GM21723 (cell line): ENCODE data around the gene ECEL1.
"Not testable (repeated sequence)": the region's sequence is repeated elsewhere in the genome, so short reads cannot be mapped to it uniquely, and the experiment has no call there.

Experiments used
- ATAC-seq: cut with Tn5 transposase; IDR thresholded peaks from one replicate; pipeline ENCODE4 v1.9.1; 2021; ENCODE audit warnings: mild to moderate bottlenecking, moderate library complexity; ENCODE audit not compliant: unreplicated experiment

ECEL1 gene

GRCh38 chr2:232460171-232460570 lies 27.5 kb downstream of the ECEL1 start:
- no peak for ATAC-seq

GRCh38 chr2:232459419-232460035 lies 28.1 kb downstream of the ECEL1 start:
- ATAC-seq, result no peak

GRCh38 chr2:232458661-232459418 lies 28.8 kb downstream of the ECEL1 start:
- ATAC-seq, result no peak

GRCh38 chr2:232458051-232458660 lies 29.5 kb downstream of the ECEL1 start:
- no peak for ATAC-seq

- no peak for ATAC-seq
These were observed 30.3 kb downstream of the ECEL1 start for GRCh38 chr2:232457121-232458011.

GRCh38 chr2:232456296-232457120 lies 31.1 kb downstream of the ECEL1 start:
- ATAC-seq, result no peak

- ATAC-seq, result no peak
These were observed 32.0 kb downstream of the ECEL1 start, which contains the start of gene ALPI for GRCh38 chr2:232455426-232456255. ALPI (plus strand) TSS chr2:232456153; CDS start chr2:232456200, 47 bp downstream.

GRCh38 chr2:232454630-232455029 lies 33.0 kb downstream of the ECEL1 start:
- no peak for ATAC-seq

GRCh38 chr2:232451645-232452044 lies 36.0 kb downstream of the ECEL1 start:
- not testable (repeated sequence) for ATAC-seq

GRCh38 chr2:232449964-232450363 lies 37.7 kb downstream of the ECEL1 start:
- no peak for ATAC-seq

GRCh38 chr2:232448304-232448690 lies 39.3 kb downstream of the ECEL1 start:
- ATAC-seq, result no peak

- no peak for ATAC-seq
These were observed 39.9 kb downstream of the ECEL1 start for GRCh38 chr2:232447638-232448303.

- ATAC-seq, result no peak
These were observed 40.5 kb downstream of the ECEL1 start for GRCh38 chr2:232447091-232447620.

GRCh38 chr2:232446266-232446777 lies 41.3 kb downstream of the ECEL1 start:
- not testable (repeated sequence) for ATAC-seq

GRCh38 chr2:232445149-232445885 lies 42.3 kb downstream of the ECEL1 start:
- not testable (repeated sequence) for ATAC-seq

GRCh38 chr2:232444409-232445148 lies 43.1 kb downstream of the ECEL1 start:
- ATAC-seq, result no peak
